GM23248 (cell line): ENCODE measurements around the gene NYNRIN. TPM values are rescaled to one million over a fixed set of nuclear protein-coding genes. Genes with fewer than 3 reads are reported as not detected.

Experiments
- DNase-seq: peaks from one replicate; pipeline ENCODE4 v3.0.0-alpha.2; 2015
- H2AFZ ChIP-seq: fragments of 200-600 bp; sonication (generic); 2 replicates; pipeline ENCODE4 v1.6.1; 2016; ENCODE audit warnings: antibody characterized with exemption
- H3F3A ChIP-seq: fragments of 200-600 bp; sonication (generic); 2 replicates; pipeline ENCODE4 v1.6.1; 2016; ENCODE audit warnings: mild to moderate bottlenecking, antibody characterized with exemption, mixed run types; ENCODE audit not compliant: insufficient read depth
- H3K27ac ChIP-seq: fragments of 200-600 bp; sonication (generic); 2 replicates; pipeline ENCODE4 v1.5.1; 2016; ENCODE audit warnings: mild to moderate bottlenecking
- H3K27me3 ChIP-seq: fragments of 200-600 bp; sonication (generic); replicated peaks from 2 replicates; pipeline ENCODE4 v1.6.1; 2016; ENCODE audit warnings: mild to moderate bottlenecking; ENCODE audit not compliant: insufficient read depth
- H3K36me3 ChIP-seq: fragments of 200-600 bp; sonication (generic); 2 replicates; pipeline ENCODE4 v1.6.1; 2016; ENCODE audit warnings: low read depth, mild to moderate bottlenecking
- H3K4me1 ChIP-seq: fragments of 200-600 bp; sonication (generic); 2 replicates; pipeline ENCODE4 v1.6.1; 2016; ENCODE audit warnings: mild to moderate bottlenecking; ENCODE audit not compliant: insufficient read depth
- H3K4me2 ChIP-seq: fragments of 200-600 bp; sonication (generic); one replicate; pipeline ENCODE4 v1.6.1; 2016; ENCODE audit warnings: mild to moderate bottlenecking; ENCODE audit not compliant: unreplicated experiment
- H3K4me3 ChIP-seq: fragments of 200-600 bp; sonication (generic); 2 replicates; pipeline ENCODE4 v1.5.1; 2016; ENCODE audit warnings: mild to moderate bottlenecking
- H3K79me2 ChIP-seq: fragments of 200-600 bp; sonication (generic); 2 replicates; pipeline ENCODE4 v1.6.1; 2016; ENCODE audit warnings: mild to moderate bottlenecking; ENCODE audit not compliant: insufficient read depth
- H3K9ac ChIP-seq: fragments of 200-600 bp; sonication (generic); 2 replicates; pipeline ENCODE4 v1.6.1; 2016; ENCODE audit warnings: mild to moderate bottlenecking
- H3K9me2 ChIP-seq: fragments of 200-600 bp; sonication (generic); 2 replicates; pipeline ENCODE4 v1.6.1; 2016; ENCODE audit warnings: mixed run types, mild to moderate bottlenecking, moderate library complexity; ENCODE audit not compliant: insufficient read depth
- H3K9me3 ChIP-seq: fragments of 200-600 bp; sonication (generic); one replicate; pipeline ENCODE4 v1.6.1; 2017; ENCODE audit warnings: low read depth
- H4K20me1 ChIP-seq: fragments of 200-600 bp; sonication (generic); 2 replicates; pipeline ENCODE4 v1.6.0; 2016; ENCODE audit not compliant: insufficient read depth
- EZH2 ChIP-seq: fragments of 200-600 bp; sonication (generic); IDR thresholded peaks from 2 replicates; pipeline ENCODE4 v1.6.1; 2018; ENCODE audit warnings: antibody characterized with exemption, mild to moderate bottlenecking; ENCODE audit not compliant: insufficient read depth, poor library complexity, severe bottlenecking
- EZH2phosphoT487 ChIP-seq: fragments of 200-600 bp; sonication (generic); IDR thresholded peaks from 2 replicates; pipeline ENCODE4 v1.6.1; 2018; ENCODE audit warnings: antibody characterized with exemption, moderate library complexity, mild to moderate bottlenecking, low read depth; ENCODE audit not compliant: insufficient read depth
- WGBS, 2 experiments: methylation state at CpG; one replicate each; pipeline ENCODE4 v1.1.6; 2015 to 2017; ENCODE audit warnings: low lambda C conversion rate in 2 of 2, low coverage in 1 of 2; ENCODE audit errors: missing lambda C conversion rate in 2 of 2; 5-methylcytosine and 5-hydroxymethylcytosine counted together
- in situ Hi-C: fragments of 300-500 bp; cut with MboI; formaldehyde crosslinking; loops from 2 replicates; pipeline ENCODE4 v1.15.0; 2020
- polyA plus RNA-seq: library from polyadenylated mRNA; unstranded; fragments of >200 nt; fragmentation: Nextera tagmentation; extraction: Ambion mirVana; gene quantifications from 2 replicates; pipeline ENCODE4 v1.2.1, GENCODE V29; 2016
- total RNA-seq: library from RNA; depleted of rRNA; stranded (reverse); fragments of >200 nt; shearing (Covaris generic); gene quantifications from 2 replicates; pipeline ENCODE4 v1.2.3, GENCODE V29; 2014

Gene NYNRIN
- total and polyA plus RNA-seq, 2 experiments from 2014 or later: 2.2 to 4.4 TPM

GRCh38 chr14:24417832-24418491, 19.2 kb downstream of the NYNRIN start:
- Histone ChIP-seq H3F3A (no peaks in the 10 kb centered on the region), H3K9me2 (no peaks in the 10 kb centered on the region), H3K4me1 (no peaks in the 10 kb centered on the region), H2AFZ (no peak overlapping the region), H3K9ac (no peak overlapping the region), H3K27me3 (no peaks in the 10 kb centered on the region), H3K27ac (no peak overlapping the region), H3K4me2 (no peak overlapping the region), H3K9me3 (no peaks in the 10 kb centered on the region), H3K79me2 (no peaks in the 10 kb centered on the region), H3K36me3 (no peaks in the 10 kb centered on the region), H4K20me1 (no peaks in the 10 kb centered on the region), H3K4me3 (no peak overlapping the region)
- 55 to 58% methylated on average over 6 of the region's 6 CpGs for WGBS, 2 experiments
- no peak for TF ChIP-seq EZH2
- no peak for TF ChIP-seq EZH2phosphoT487
- in situ Hi-C loops: no loop called here
- no peak for DNase-seq

GRCh38 chr14:24418492-24418873, 19.7 kb downstream of the NYNRIN start:
- TF ChIP-seq EZH2phosphoT487 (no peak), EZH2 (no peak)
- Histone ChIP-seq H3K9me2 (no peaks in the 10 kb centered on the region), H3K27me3 (no peaks in the 10 kb centered on the region), H3F3A (no peaks in the 10 kb centered on the region), H3K9me3 (no peaks in the 10 kb centered on the region), H3K4me1 (no peaks in the 10 kb centered on the region), H2AFZ (no peak overlapping the region), H3K4me3 (no peak overlapping the region), H3K4me2 (no peak overlapping the region), H3K79me2 (no peaks in the 10 kb centered on the region), H3K27ac (no peak overlapping the region), H4K20me1 (no peaks in the 10 kb centered on the region), H3K9ac (no peak overlapping the region), H3K36me3 (no peaks in the 10 kb centered on the region)
- DNase-seq: peak; percentile 67
- in situ Hi-C loops: no loop called here
- WGBS, 2 experiments: 51 to 53% methylated on average over 6 of the region's 6 CpGs

GRCh38 chr14:24422261-24422660, 23.5 kb downstream of the NYNRIN start:
- Histone ChIP-seq H3K4me1 (peaks cover 19% of the 10 kb centered on the region), H2AFZ (no peak overlapping the region), H3K9ac (no peak overlapping the region), H4K20me1 (no peaks in the 10 kb centered on the region), H3K4me2 (no peak overlapping the region), H3K27ac (no peak overlapping the region), H3K79me2 (no peaks in the 10 kb centered on the region), H3F3A (peaks cover 28% of the 10 kb centered on the region), H3K27me3 (no peaks in the 10 kb centered on the region), H3K9me3 (no peaks in the 10 kb centered on the region), H3K36me3 (no peaks in the 10 kb centered on the region), H3K4me3 (no peak overlapping the region), H3K9me2 (no peaks in the 10 kb centered on the region)
- in situ Hi-C loops: no loop called here
- no peak for TF ChIP-seq EZH2
- no peak for TF ChIP-seq EZH2phosphoT487
- WGBS, 2 experiments: 85 to 89% methylated on average over 4 of the region's 4 CpGs
- no peak for DNase-seq

GRCh38 chr14:24422694-24423601, 24.1 kb downstream of the NYNRIN start:
- DNase-seq: no peak
- H3K79me2 ChIP-seq: no peaks in the 10 kb centered on the region
- H3K4me1 ChIP-seq: peaks cover 19% of the 10 kb centered on the region
- no peak overlapping the region for H3K27ac ChIP-seq
- H2AFZ ChIP-seq: no peak overlapping the region
- H3K36me3 ChIP-seq: no peaks in the 10 kb centered on the region
- in situ Hi-C loops: no loop called here
- no peaks in the 10 kb centered on the region for H4K20me1 ChIP-seq
- no peak for TF ChIP-seq EZH2phosphoT487
- no peak for TF ChIP-seq EZH2
- no peak overlapping the region for H3K9ac ChIP-seq
- WGBS, 2 experiments: 73 to 78% methylated on average over 12 of the region's 12 CpGs
- H3K4me3 ChIP-seq: no peak overlapping the region
- no peaks in the 10 kb centered on the region for H3K9me2 ChIP-seq
- no peaks in the 10 kb centered on the region for H3K27me3 ChIP-seq
- H3K4me2 ChIP-seq: no peak overlapping the region
- no peaks in the 10 kb centered on the region for H3K9me3 ChIP-seq
- H3F3A ChIP-seq: peaks cover 28% of the 10 kb centered on the region
